Measurements from ENCODE around the gene ITPR1.

Gene ITPR1

GRCh38 chr3:4491855-4492207 is 1.3 kb upstream of the ITPR1 start:
- DNase-seq (ENCODE audit: low spot score), result no peak

GRCh38 chr3:4492208-4493013 is 737 bp upstream of the ITPR1 start:
- peak; percentile 60 for DNase-seq (ENCODE audit: low spot score)

- DNase-seq (ENCODE audit: low spot score), result no peak
Observed at GRCh38 chr3:4493941-4494894, 1.1 kb downstream of the ITPR1 start.

GRCh38 chr3:4494895-4495264 is 1.7 kb downstream of the ITPR1 start:
- DNase-seq (ENCODE audit: low spot score), result no peak

GRCh38 chr3:4495294-4496086 is 2.3 kb downstream of the ITPR1 start:
- DNase-seq (ENCODE audit: low spot score), result no peak

- DNase-seq (ENCODE audit: low spot score), result no peak
Observed at GRCh38 chr3:4496087-4496452, 2.9 kb downstream of the ITPR1 start.

GRCh38 chr3:4497005-4497692 is 4.0 kb downstream of the ITPR1 start:
- DNase-seq (ENCODE audit: low spot score), result no peak

GRCh38 chr3:4497843-4498324 is 4.7 kb downstream of the ITPR1 start:
- DNase-seq (ENCODE audit: low spot score), result no peak

- DNase-seq (ENCODE audit: low spot score), result no peak
Observed at GRCh38 chr3:4498446-4498845, 5.3 kb downstream of the ITPR1 start.

GRCh38 chr3:4501437-4501836 is 8.3 kb downstream of the ITPR1 start:
- DNase-seq (ENCODE audit: low spot score), result no peak

- no peak for DNase-seq (ENCODE audit: low spot score)
Observed at GRCh38 chr3:4501927-4502326, 8.8 kb downstream of the ITPR1 start.

- DNase-seq (ENCODE audit: low spot score), result no peak
Observed at GRCh38 chr3:4503050-4503449, 9.9 kb downstream of the ITPR1 start.

GRCh38 chr3:4504340-4505261 is 11.5 kb downstream of the ITPR1 start:
- DNase-seq (ENCODE audit: low spot score), result no peak

GRCh38 chr3:4505688-4506558 is 12.8 kb downstream of the ITPR1 start:
- no peak for DNase-seq (ENCODE audit: low spot score)

- no peak for DNase-seq (ENCODE audit: low spot score)
Observed at GRCh38 chr3:4506559-4507023, 13.4 kb downstream of the ITPR1 start.

- no peak for DNase-seq (ENCODE audit: low spot score)
Observed at GRCh38 chr3:4507024-4507596, 14.0 kb downstream of the ITPR1 start.

- no peak for DNase-seq (ENCODE audit: low spot score)
Observed at GRCh38 chr3:4508048-4508981, 15.2 kb downstream of the ITPR1 start.

- DNase-seq (ENCODE audit: low spot score), result no peak
Observed at GRCh38 chr3:4509043-4509442, 15.9 kb downstream of the ITPR1 start.
